Spleen (tissue), 11 donors: ENCODE measurements around the gene CXADR. TPM values are rescaled to one million over a fixed set of nuclear protein-coding genes. Genes with fewer than 3 reads are reported as not detected.
A peak's percentile ranks its signal among the peaks of the same experiment; 100 is the strongest.

Experiments used
- DNase-seq: peaks from one replicate; pipeline ENCODE4 v3.0.0-alpha.2; 2020
- H3K27ac ChIP-seq, 8 donors: fragments of 200-600 bp; sonication (generic) in 7 of 8; 1 replicate in 4 of 8; 2 replicates in 4 of 8; pipeline versions ENCODE4 v1.5.0 to v1.8.0; 2016 to 2021; ENCODE audit warnings: inconsistent platforms in 4 of 8, mild to moderate bottlenecking in 4 of 8, moderate library complexity in 1 of 8
- H3K27me3 ChIP-seq, 7 donors: fragments of 200-600 bp; sonication (generic) in 6 of 7; replicated peaks in 1 of 7; 1 replicate in 4 of 7; 2 replicates in 3 of 7; pipeline versions ENCODE4 v1.5.0 to v1.8.0; 2016 to 2021; ENCODE audit warnings: inconsistent platforms in 3 of 7, mild to moderate bottlenecking in 1 of 7
- H3K36me3 ChIP-seq, 6 donors: fragments of 200-600 bp; sonication (generic) in 5 of 6; 1 replicate in 4 of 6; 2 replicates in 2 of 6; pipeline versions ENCODE4 v1.5.0 to v1.8.0; 2016 to 2021; ENCODE audit warnings: inconsistent platforms in 2 of 6
- H3K4me1 ChIP-seq, 6 donors: fragments of 200-600 bp; sonication (generic) in 5 of 6; 1 replicate in 3 of 6; 2 replicates in 3 of 6; pipeline versions ENCODE4 v1.5.0 to v1.8.0; 2016 to 2021; ENCODE audit warnings: inconsistent platforms in 3 of 6
- H3K4me3 ChIP-seq, 8 donors: fragments of 200-600 bp; sonication (generic) in 7 of 8; 1 replicate in 4 of 8; 2 replicates in 4 of 8; pipeline versions ENCODE4 v1.5.0 to v1.8.0; 2016 to 2021; ENCODE audit warnings: inconsistent platforms in 4 of 8, mild to moderate bottlenecking in 4 of 8, moderate library complexity in 2 of 8
- H3K9me3 ChIP-seq, 8 donors: fragments of 200-600 bp; sonication (generic) in 7 of 8; 1 replicate in 4 of 8; 2 replicates in 4 of 8; pipeline versions ENCODE4 v1.5.0 to v1.8.0; 2016 to 2021; ENCODE audit warnings: inconsistent platforms in 4 of 8
- CTCF ChIP-seq, 11 experiments: fragments of 200-600 bp in 7 of 11; fragments of 450-650 bp in 4 of 11; sonication (generic) in 4 of 11; IDR thresholded peaks in 8 of 11; conservative IDR thresholded peaks in 3 of 11; 1 replicate in 7 of 11; 2 replicates in 4 of 11; pipeline versions ENCODE4 v1.4.0 to v1.8.0; 2016 to 2021; ENCODE audit warnings: antibody characterized with exemption in 11 of 11, inconsistent platforms in 4 of 11, mild to moderate bottlenecking in 1 of 11
- POLR2A ChIP-seq, 3 donors: fragments of 450-650 bp; IDR thresholded peaks; one replicate each; pipeline ENCODE4 v1.5.1; 2017; ENCODE audit warnings: antibody characterized with exemption in 3 of 3, mild to moderate bottlenecking in 1 of 3
- POLR2AphosphoS5 ChIP-seq, 3 donors: sonication (generic); formaldehyde crosslinking; IDR thresholded peaks; one replicate each; pipeline ENCODE4 v1.5.1; 2017; ENCODE audit warnings: antibody characterized with exemption in 3 of 3
- WGBS, 5 donors: extraction: QIAGEN DNeasy Blood & Tissue Kit in 3 of 5; methylation state at CpG; one replicate each; pipeline versions ENCODE4 v1.1.5 to v1.1.7; 2013 to 2018; 5-methylcytosine and 5-hydroxymethylcytosine counted together
- intact Hi-C: fragments of 100-400 bp; cut with DNase I; formaldehyde crosslinking; loops from one replicate; pipeline ENCODE4 v1.15.0; 2023; ENCODE audit warnings: low total_unique reads
- polyA plus RNA-seq, 3 donors: library from polyadenylated mRNA; stranded (reverse); fragments of 200-250 nt; gene quantifications; one replicate each; pipeline ENCODE4 v1.2.1, GENCODE V29; 2013
- total RNA-seq, 7 donors: library from RNA; depleted of rRNA in 3 of 7; stranded (reverse); fragments of >200 nt in 3 of 7; fragmentation: NEBNext Ultra II Directional in 4 of 7; extraction: Animal tissue kit (Norgen Biotek cat#: 25700) in 4 of 7; gene quantifications; one replicate each; pipeline versions ENCODE4 v1.1.0 to v1.2.1, GENCODE V29; 2016 to 2021
- donor health status: healthy with polysubstance abuse.
- donor health status: DM: no; HTN: no; CAD: no; lungs with moderate emphysema.
- donor health status: DM: no; HTN: no; CAD: no.
- donor health status: Bipolar disorder and iron deficiency.
- donor health status: healthy.
- donor health status: DM: no; HTN: no; CAD: no.
- donor health status: DM: yes; HTN: yes; CAD: no.

CXADR gene
- total and polyA plus RNA-seq, 10 donors, result 0.11 to 10.7 (median 2.8) TPM

GRCh38 chr21:17609681-17610080 is 96.8 kb downstream of the CXADR start:
- TF ChIP-seq CTCF (IDR thresholded peaks at IDR 0.05 in 8 of 11, conservative IDR thresholded peaks at IDR 0.05 in 3 of 11) (no peak), POLR2A (IDR thresholded peaks at IDR 0.05) (no peak), POLR2AphosphoS5 (IDR thresholded peaks at IDR 0.05) (no peak)
- intact Hi-C loops, result loop anchor here (10.0 kb wide), 1 partner anchor 215 kb away; no protein-coding TSS in a partner anchor
- H3K4me1 ChIP-seq, result peaks cover 4 to 34% (median 13%) of the 10 kb centered on the region in 6 donors
- DNase-seq, result no peak
- WGBS, 5 donors, result 93 to 98% (median 96%) methylated on average over 2 of the region's 2 CpGs
- H3K27ac ChIP-seq, result no peak overlapping the region
- H3K27me3 ChIP-seq, result no peaks in the 10 kb centered on the region
- H3K4me3 ChIP-seq, result no peak overlapping the region
- no peaks in the 10 kb centered on the region for H3K9me3 ChIP-seq
- peaks cover 0 to 41% (median 8%) of the 10 kb centered on the region in 6 donors for H3K36me3 ChIP-seq

GRCh38 chr21:17610911-17611310 is 98.1 kb downstream of the CXADR start:
- intact Hi-C loops, result loop anchor here (10.0 kb wide), 1 partner anchor 214 kb away; no protein-coding TSS in a partner anchor
- Histone ChIP-seq H3K27me3 (no peaks in the 10 kb centered on the region), H3K36me3 (peaks cover 0 to 30% (median 5%) of the 10 kb centered on the region in 6 donors), H3K4me3 (peak overlapping the region; percentile 68 to 85 (median 80)), H3K4me1 (peaks cover 4 to 34% (median 13%) of the 10 kb centered on the region in 6 donors), H3K27ac (peak overlapping the region; percentile 31 to 92 (median 87)), H3K9me3 (no peaks in the 10 kb centered on the region)
- TF ChIP-seq POLR2A (IDR thresholded peaks at IDR 0.05) (no peak), POLR2AphosphoS5 (IDR thresholded peaks at IDR 0.05) (no peak), CTCF (IDR thresholded peaks at IDR 0.05 in 8 of 11, conservative IDR thresholded peaks at IDR 0.05 in 3 of 11) (no peak)
- WGBS, 5 donors, result 44 to 69% (median 63%) methylated on average over 9 of the region's 9 CpGs
- DNase-seq, result no peak

- peak; percentile 36 to 72 (median 69) for TF ChIP-seq POLR2AphosphoS5 (IDR thresholded peaks at IDR 0.05)
- TF ChIP-seq POLR2A (IDR thresholded peaks at IDR 0.05), result no peak
- peak in 5 of 11 experiments; percentile 19 to 43 (median 24) for TF ChIP-seq CTCF (IDR thresholded peaks at IDR 0.05 in 8 of 11, conservative IDR thresholded peaks at IDR 0.05 in 3 of 11)
- Histone ChIP-seq H3K4me3 (peak overlapping the region; percentile 68 to 85 (median 80)), H3K27me3 (no peaks in the 10 kb centered on the region), H3K9me3 (no peaks in the 10 kb centered on the region), H3K4me1 (peaks cover 4 to 34% (median 13%) of the 10 kb centered on the region in 6 donors), H3K36me3 (peaks cover 0 to 26% (median 5%) of the 10 kb centered on the region in 6 donors), H3K27ac (peak overlapping the region; percentile 78 to 92 (median 88))
- 0 to 1% (median 0%) methylated on average over 22 to 26 of the region's 26 CpGs for WGBS, 5 donors
- peak; percentile 88 for DNase-seq
- intact Hi-C loops, result loop anchor here (10.0 kb wide), 1 partner anchor 213 kb away; no protein-coding TSS in a partner anchor
Observed at GRCh38 chr21:17611414-17612022, 98.7 kb downstream of the CXADR start.

GRCh38 chr21:17612023-17612564 is 99.3 kb downstream of the CXADR start:
- Histone ChIP-seq H3K27me3 (no peaks in the 10 kb centered on the region), H3K4me3 (peak overlapping the region; percentile 68 to 85 (median 80)), H3K36me3 (peaks cover 0 to 20% (median 5%) of the 10 kb centered on the region in 6 donors), H3K9me3 (no peaks in the 10 kb centered on the region), H3K4me1 (peaks cover 4 to 34% (median 13%) of the 10 kb centered on the region in 6 donors), H3K27ac (peak overlapping the region; percentile 78 to 92 (median 88))
- intact Hi-C loops, result loop anchor here (10.0 kb wide), 1 partner anchor 213 kb away; no protein-coding TSS in a partner anchor
- TF ChIP-seq POLR2AphosphoS5 (IDR thresholded peaks at IDR 0.05) (no peak), CTCF (IDR thresholded peaks at IDR 0.05 in 8 of 11, conservative IDR thresholded peaks at IDR 0.05 in 3 of 11) (no peak), POLR2A (IDR thresholded peaks at IDR 0.05) (no peak)
- WGBS, 5 donors, result 0 to 1% (median 0%) methylated on average over 26 to 50 of the region's 50 CpGs
- peak; percentile 87 for DNase-seq
